ENCODE results near the gene SLC9A3.

The SLC9A3 gene

DNA sequence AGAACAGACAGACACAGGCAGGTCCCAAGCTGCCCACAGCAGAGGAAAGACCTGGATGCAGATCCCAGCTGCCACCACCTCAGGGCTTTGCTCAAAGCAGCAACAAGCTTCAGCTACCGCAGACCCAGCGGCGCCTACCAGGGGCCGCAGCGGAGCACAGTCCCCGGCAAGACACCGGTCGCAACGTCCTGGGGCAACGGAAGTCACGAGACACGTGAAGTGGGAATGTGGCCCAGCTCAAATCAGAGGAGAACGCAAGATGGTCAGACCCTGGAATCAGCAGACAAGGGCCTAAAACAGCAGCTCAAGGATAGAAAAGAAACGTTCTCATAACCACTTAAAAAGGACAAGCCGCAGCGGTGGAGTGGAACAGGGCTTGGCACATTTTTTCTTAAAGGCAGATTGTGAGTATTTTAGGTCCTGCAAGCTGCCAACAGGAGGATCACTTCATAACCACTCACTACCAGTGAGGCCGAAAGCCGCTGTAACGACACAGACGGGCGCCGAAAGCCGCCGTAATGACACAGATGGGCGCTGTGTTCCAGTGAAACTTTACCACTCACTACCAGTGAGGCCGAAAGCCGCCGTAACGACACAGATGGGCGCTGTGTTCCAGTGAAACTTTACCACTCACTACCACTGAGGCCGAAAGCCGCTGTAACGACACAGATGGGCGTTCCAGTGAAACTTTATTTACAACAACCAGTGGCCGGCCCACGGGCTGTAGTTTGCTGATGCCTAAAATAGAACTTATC, 21.7 kb downstream of the SLC9A3 start:
- Histone ChIP-seq H3K27me3 (ENCODE audit: control insufficient read depth, insufficient read depth, low read length) (peaks cover 22% of the 10 kb centered on the region), H3K4me1 (ENCODE audit: control insufficient read depth, insufficient read depth, low read length) (peaks cover 9% of the 10 kb centered on the region), H3K9ac (ENCODE audit: low read length) (no peak overlapping the region), H3K9me3 (ENCODE audit: control insufficient read depth, low read length) (no peaks in the 10 kb centered on the region), H3K4me3 (ENCODE audit: low read length) (no peak overlapping the region), H3K36me3 (ENCODE audit: control insufficient read depth, insufficient read depth, low read length) (no peaks in the 10 kb centered on the region)

DNA sequence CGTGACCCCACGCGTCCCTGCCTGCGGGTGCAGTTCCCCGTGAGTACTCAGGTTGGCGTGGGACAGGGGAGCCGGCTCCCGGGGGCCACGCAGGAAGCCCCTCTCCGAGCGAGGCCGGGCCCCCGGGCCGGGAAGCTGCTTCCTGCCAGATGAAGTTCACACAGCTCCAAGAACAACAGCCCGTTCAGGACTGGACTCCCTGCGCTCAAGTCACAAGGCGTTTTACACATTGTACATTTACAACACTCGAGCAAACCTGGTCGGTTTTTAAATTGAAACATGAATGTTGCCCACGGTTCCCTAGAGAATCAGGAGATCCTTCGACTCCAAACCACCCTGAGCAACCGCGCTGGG, 22.4 kb downstream of the SLC9A3 start:
- Histone ChIP-seq H3K36me3 (ENCODE audit: control insufficient read depth, insufficient read depth, low read length) (no peaks in the 10 kb centered on the region), H3K9me3 (ENCODE audit: control insufficient read depth, low read length) (no peaks in the 10 kb centered on the region), H3K4me3 (ENCODE audit: low read length) (no peak overlapping the region), H3K9ac (ENCODE audit: low read length) (no peak overlapping the region), H3K4me1 (ENCODE audit: control insufficient read depth, insufficient read depth, low read length) (peaks cover 9% of the 10 kb centered on the region), H3K27me3 (ENCODE audit: control insufficient read depth, insufficient read depth, low read length) (peaks cover 26% of the 10 kb centered on the region)

DNA sequence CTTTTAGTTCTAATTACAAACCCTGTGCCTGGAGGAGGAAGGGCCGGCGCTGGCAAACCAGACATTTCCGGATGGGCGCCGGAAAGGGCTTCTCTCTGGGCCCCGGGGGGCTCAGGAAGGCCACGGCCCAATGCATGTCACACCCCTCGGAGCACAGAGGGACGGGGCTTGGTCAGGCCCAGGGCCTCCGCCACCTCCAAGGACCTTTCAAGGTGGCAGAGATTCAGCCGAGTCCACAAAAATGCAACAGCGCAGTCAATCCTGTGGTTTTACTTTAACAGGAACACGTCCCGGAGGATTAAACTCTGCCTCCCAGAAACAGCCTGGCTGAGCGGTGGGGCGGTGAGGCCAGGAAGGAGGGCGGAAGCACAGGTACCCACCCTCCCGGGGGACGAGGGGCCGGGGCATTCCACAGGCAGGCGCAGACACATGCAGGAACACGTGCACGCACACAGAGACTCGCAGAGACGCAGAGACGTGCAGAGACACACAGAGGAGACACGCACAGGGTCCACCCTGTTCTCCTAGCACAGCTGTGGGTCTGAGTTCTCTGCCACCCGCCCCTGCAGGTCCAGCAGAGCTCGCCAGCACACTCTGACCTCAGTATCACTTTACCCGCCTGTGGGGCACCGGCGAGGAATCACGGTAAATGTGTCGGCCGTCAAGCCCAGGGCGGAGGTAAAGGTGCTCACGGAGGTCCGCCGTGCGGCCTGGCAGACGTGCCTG, 23.0 kb downstream of the SLC9A3 start:
- Histone ChIP-seq H3K9ac (ENCODE audit: low read length) (no peak overlapping the region), H3K36me3 (ENCODE audit: control insufficient read depth, insufficient read depth, low read length) (no peaks in the 10 kb centered on the region), H3K9me3 (ENCODE audit: control insufficient read depth, low read length) (no peaks in the 10 kb centered on the region), H3K4me1 (ENCODE audit: control insufficient read depth, insufficient read depth, low read length) (peaks cover 6% of the 10 kb centered on the region), H3K27me3 (ENCODE audit: control insufficient read depth, insufficient read depth, low read length) (peaks cover 24% of the 10 kb centered on the region), H3K4me3 (ENCODE audit: low read length) (no peak overlapping the region)

DNA sequence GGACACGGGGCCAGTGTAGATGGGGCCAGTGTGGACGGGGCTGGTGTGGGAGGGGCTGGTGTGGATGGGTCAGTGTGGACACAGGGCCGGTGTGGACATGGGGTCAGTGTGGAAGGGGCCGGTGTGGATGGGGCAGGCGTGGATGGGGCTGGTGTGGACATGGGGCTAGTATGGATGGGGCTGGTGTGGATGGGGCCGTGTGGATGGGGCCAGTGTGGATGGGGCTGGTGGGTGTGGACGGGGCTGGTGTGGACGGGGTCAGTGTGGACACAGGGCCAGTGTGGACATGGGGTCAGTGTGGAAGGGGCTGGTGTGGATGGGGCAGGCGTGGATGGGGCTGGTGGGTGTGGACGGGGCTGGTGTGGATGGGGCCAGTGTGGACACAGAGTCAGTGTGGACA, 23.8 kb downstream of the SLC9A3 start:
- H3K36me3 ChIP-seq (ENCODE audit: control insufficient read depth, insufficient read depth, low read length): no peaks in the 10 kb centered on the region
- no peaks in the 10 kb centered on the region for H3K4me1 ChIP-seq (ENCODE audit: control insufficient read depth, insufficient read depth, low read length)
- H3K27me3 ChIP-seq (ENCODE audit: control insufficient read depth, insufficient read depth, low read length): peaks cover 18% of the 10 kb centered on the region
- no peaks in the 10 kb centered on the region for H3K9me3 ChIP-seq (ENCODE audit: control insufficient read depth, low read length)
- no peak overlapping the region for H3K4me3 ChIP-seq (ENCODE audit: low read length)
- H3K9ac ChIP-seq (ENCODE audit: low read length): no peak overlapping the region

DNA sequence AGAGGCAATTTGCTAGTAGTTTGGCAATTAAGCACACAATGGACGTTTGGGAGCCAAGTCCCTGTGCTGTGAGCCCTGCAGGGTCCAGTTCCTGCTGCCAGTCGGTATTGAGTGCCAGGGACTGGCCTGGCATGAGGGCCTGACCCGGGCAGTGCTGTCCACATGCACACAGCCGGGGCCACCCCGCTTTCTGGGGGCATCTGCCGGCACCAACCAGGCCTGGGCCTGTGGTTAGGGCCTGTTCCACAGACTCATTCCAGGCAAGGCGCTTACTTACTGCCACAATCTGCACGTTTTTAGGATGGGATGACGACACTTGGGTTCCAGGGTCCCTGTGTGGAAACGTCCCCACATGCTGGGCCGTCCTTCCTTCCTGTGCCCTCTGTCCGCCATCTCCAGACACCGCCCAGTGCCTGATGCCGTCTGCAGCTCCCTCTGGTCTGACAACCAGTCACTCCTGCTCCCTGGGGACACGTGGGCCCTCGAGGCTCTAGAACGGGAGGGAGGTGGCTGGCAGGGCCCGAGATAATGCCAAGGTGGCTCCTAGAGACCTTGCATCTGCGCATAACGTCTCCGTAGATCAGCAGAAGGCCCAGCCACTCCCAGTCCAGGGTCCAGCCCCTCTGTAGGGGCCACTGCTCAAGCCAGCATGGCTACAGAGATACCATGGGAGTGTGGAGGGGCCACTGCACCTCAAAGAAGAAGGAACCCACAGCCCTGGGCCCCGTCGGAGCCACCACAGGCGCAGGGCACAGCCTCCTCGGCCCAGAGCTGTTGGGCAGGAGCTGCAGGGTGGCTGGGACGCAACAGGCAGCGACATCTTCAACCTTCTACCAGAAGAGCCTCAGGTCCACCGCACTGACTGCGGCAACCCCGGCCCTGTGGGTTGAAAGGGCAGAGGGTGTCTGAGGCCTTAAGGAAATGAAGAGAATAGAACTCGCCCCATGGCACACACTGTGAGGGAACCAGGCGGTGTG, 24.7 kb downstream of the SLC9A3 start:
- Histone ChIP-seq H3K4me3 (ENCODE audit: low read length) (no peak overlapping the region), H3K36me3 (ENCODE audit: control insufficient read depth, insufficient read depth, low read length) (no peaks in the 10 kb centered on the region), H3K27me3 (ENCODE audit: control insufficient read depth, insufficient read depth, low read length) (peaks cover 18% of the 10 kb centered on the region), H3K9me3 (ENCODE audit: control insufficient read depth, low read length) (no peaks in the 10 kb centered on the region), H3K9ac (ENCODE audit: low read length) (no peak overlapping the region), H3K4me1 (ENCODE audit: control insufficient read depth, insufficient read depth, low read length) (no peaks in the 10 kb centered on the region)

DNA sequence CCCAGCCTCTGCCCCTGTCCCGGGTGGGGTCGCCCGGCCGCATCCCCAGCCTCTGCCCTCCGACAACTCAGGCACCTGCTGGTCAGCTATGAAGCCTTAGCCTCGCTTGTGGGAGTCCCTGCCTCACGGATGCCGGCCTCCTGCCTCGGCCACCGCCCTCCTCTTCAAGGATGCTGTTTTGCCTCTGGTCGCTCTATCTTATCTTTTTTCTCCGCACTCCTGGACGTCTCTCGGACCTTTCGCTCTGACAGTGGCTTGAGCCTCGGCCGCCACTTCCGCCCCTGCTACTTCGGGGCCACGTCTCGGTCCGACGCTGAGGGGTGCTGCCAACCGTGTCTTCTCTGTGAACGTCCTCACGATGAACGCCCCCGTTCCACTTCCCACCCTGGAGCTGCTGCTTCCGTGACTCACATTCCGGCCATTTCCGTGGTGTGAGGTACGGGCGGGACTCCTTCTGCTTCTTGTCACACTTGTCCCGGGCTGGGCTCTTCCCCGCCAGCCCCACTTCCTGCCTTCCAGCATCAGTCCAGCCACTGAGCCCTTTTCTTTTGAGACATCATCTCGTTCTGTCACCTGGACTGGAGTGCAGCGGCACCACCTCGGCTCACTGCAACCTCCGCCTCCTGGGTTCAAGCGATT, 26.3 kb downstream of the SLC9A3 start:
- Histone ChIP-seq H3K36me3 (ENCODE audit: control insufficient read depth, insufficient read depth, low read length) (no peaks in the 10 kb centered on the region), H3K27me3 (ENCODE audit: control insufficient read depth, insufficient read depth, low read length) (peaks cover 16% of the 10 kb centered on the region), H3K9ac (ENCODE audit: low read length) (no peak overlapping the region), H3K4me3 (ENCODE audit: low read length) (no peak overlapping the region), H3K9me3 (ENCODE audit: control insufficient read depth, low read length) (no peaks in the 10 kb centered on the region), H3K4me1 (ENCODE audit: control insufficient read depth, insufficient read depth, low read length) (no peaks in the 10 kb centered on the region)

DNA sequence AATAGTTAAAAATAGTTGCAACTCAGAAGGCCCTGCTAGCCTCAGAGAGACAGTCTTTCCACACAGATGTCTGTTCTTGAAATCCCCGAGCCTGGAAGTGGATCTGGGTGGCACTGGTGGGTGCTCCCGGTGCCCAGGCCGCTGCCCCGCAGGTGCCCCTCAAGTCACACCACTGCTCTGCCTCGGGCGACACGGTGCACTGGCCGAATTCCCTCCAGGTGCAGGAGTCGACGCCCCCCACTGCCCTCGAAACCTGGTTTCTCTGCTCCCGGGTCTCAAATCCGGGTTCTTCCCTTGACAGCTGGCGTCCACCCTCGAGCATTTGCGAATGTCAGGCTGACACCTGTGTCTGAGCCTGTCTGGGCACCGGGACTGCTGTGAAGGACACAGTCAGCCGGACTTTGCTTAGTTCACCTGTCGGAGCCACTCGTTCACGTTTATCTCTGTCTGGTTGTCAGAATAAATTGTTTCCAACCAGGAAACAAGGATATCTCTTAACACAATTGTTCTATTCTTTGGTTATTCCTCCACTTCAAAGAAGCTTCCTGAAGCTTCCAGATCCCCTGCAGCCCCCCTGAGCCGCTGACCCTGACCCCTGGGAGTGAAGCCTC, 27.1 kb downstream of the SLC9A3 start:
- Histone ChIP-seq H3K9me3 (ENCODE audit: control insufficient read depth, low read length) (no peaks in the 10 kb centered on the region), H3K4me1 (ENCODE audit: control insufficient read depth, insufficient read depth, low read length) (no peaks in the 10 kb centered on the region), H3K9ac (ENCODE audit: low read length) (no peak overlapping the region), H3K27me3 (ENCODE audit: control insufficient read depth, insufficient read depth, low read length) (peaks cover 19% of the 10 kb centered on the region), H3K4me3 (ENCODE audit: low read length) (no peak overlapping the region), H3K36me3 (ENCODE audit: control insufficient read depth, insufficient read depth, low read length) (no peaks in the 10 kb centered on the region)

DNA sequence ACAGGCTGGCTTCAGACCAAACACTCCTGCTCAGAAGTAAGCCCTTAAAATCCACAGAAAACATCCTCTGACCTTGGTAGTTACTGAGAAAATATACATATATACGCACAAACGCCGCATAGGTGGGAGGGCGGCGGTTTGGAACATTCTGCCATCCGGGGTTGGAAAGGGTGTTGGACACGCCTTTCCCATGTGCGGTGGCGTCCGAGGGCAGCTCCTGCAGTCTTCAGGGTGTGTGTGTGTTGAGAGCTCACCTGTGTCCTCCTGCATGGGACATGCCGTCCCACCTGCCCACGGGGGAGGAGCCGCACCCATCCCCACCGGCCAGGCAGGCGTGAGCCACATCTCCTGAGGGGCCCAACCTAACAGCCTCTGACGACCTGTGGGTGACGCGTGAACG, 28.2 kb downstream of the SLC9A3 start:
- Histone ChIP-seq H3K4me1 (ENCODE audit: control insufficient read depth, insufficient read depth, low read length) (no peaks in the 10 kb centered on the region), H3K9me3 (ENCODE audit: control insufficient read depth, low read length) (no peaks in the 10 kb centered on the region), H3K4me3 (ENCODE audit: low read length) (no peak overlapping the region), H3K27me3 (ENCODE audit: control insufficient read depth, insufficient read depth, low read length) (peaks cover 10% of the 10 kb centered on the region), H3K36me3 (ENCODE audit: control insufficient read depth, insufficient read depth, low read length) (no peaks in the 10 kb centered on the region), H3K9ac (ENCODE audit: low read length) (no peak overlapping the region)

DNA sequence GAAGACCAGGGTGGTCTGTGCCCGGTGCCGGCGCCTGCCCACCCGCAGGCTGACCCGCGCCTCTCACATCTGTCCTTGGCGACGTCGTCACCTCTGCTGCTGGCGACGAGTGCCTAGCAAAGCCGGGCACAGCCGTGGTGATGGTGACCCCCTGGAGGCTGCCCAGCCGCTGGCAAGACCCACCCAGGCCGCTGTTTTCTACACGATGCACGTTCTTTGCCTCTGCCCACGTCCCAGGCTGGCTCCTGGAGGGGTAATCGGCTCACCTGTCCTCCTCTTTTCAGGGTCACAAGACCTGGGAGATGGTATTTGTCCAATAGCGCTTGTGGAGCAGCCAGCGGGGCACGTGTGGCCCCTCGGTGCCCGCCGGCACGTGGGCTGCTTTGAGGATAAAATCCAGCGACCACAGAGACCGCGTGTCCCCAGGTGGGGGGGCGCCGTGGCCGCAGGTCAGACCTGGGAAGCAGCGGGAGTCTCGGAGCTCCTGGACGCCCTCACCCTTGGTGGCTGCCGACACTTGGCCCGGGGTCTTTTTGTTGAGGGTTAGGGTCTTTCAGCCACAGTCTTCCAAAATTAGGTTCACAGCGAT, 29.5 kb downstream of the SLC9A3 start:
- Histone ChIP-seq H3K4me1 (ENCODE audit: control insufficient read depth, insufficient read depth, low read length) (no peaks in the 10 kb centered on the region), H3K36me3 (ENCODE audit: control insufficient read depth, insufficient read depth, low read length) (no peaks in the 10 kb centered on the region), H3K4me3 (ENCODE audit: low read length) (no peak overlapping the region), H3K9ac (ENCODE audit: low read length) (no peak overlapping the region), H3K9me3 (ENCODE audit: control insufficient read depth, low read length) (no peaks in the 10 kb centered on the region), H3K27me3 (ENCODE audit: control insufficient read depth, insufficient read depth, low read length) (peaks cover 9% of the 10 kb centered on the region)

DNA sequence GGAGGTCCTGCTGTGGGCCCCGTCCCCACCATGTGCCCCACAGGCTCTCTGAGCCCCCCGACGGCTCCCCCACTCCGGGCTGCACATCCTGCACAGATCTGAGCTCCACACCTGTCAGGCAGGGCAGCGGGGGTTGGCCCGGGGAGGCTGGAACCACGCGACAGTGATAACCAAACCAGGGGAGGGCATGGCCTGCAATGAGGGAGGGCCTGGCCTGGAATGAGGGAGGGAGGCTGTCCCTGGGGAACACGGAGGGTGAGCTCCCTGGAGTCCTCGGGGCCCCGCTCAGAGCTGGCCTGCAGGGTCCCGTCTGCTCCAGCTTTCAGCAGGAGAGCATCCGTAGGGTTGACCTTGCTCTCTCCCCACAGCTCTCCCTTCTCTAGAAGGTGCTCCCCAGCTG, 30.5 kb downstream of the SLC9A3 start:
- Histone ChIP-seq H3K4me3 (ENCODE audit: low read length) (no peak overlapping the region), H3K36me3 (ENCODE audit: control insufficient read depth, insufficient read depth, low read length) (no peaks in the 10 kb centered on the region), H3K4me1 (ENCODE audit: control insufficient read depth, insufficient read depth, low read length) (no peaks in the 10 kb centered on the region), H3K27me3 (ENCODE audit: control insufficient read depth, insufficient read depth, low read length) (peaks cover 9% of the 10 kb centered on the region), H3K9ac (ENCODE audit: low read length) (no peak overlapping the region), H3K9me3 (ENCODE audit: control insufficient read depth, low read length) (no peaks in the 10 kb centered on the region)

DNA sequence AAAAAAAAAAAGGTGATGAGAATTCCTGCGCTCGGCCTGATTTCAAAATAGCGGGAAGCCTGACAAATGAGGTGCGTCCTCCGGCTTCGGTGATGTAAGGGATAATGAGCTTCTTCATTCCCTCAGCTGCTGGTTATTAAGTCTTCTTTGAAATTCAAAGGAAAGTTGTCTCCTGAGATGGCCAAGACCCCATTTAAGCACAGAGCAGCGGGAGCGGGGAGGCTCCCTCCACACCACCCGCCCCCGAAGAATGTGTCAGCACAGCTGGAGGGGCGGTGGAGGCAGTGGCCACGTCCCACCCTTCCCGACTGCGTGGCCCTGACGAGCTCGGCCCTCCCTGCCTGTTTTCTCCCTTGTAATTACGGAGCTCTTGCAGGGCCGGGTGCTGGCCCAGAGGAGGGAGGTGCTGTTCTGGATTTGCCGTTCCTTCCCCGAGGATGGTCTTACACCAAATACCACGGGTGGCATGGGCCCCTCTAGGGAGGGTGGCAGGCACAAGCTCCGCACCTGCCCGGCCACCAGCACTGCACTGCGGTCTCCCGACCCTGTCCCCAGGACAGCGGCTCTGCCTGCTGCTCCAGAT, 31.0 kb downstream of the SLC9A3 start:
- peaks cover 9% of the 10 kb centered on the region for H3K27me3 ChIP-seq (ENCODE audit: control insufficient read depth, insufficient read depth, low read length)

More for the DNA sequence above, 31.0 kb downstream of the SLC9A3 start:
- Histone ChIP-seq H3K9me3 (ENCODE audit: control insufficient read depth, low read length) (no peaks in the 10 kb centered on the region), H3K4me3 (ENCODE audit: low read length) (no peak overlapping the region), H3K9ac (ENCODE audit: low read length) (no peak overlapping the region), H3K4me1 (ENCODE audit: control insufficient read depth, insufficient read depth, low read length) (no peaks in the 10 kb centered on the region), H3K36me3 (ENCODE audit: control insufficient read depth, insufficient read depth, low read length) (no peaks in the 10 kb centered on the region)
